SK-N-SH (cell line): Measurements from ENCODE around the gene FGD6. TPM values are rescaled to one million over a fixed set of nuclear protein-coding genes. Genes with fewer than 3 reads are reported as not detected.
A peak's percentile ranks its signal among the peaks of the same experiment; 100 is the strongest.

Source experiments
- CTCF ChIA-PET: fragments of 300-600, 350-600 bp; formaldehyde crosslinking; extraction: SDS; loops from one replicate; lab custom pipeline; 2021; lab: Yijun Ruan, JAX
- POLR2A ChIA-PET: fragments of 350-600 bp; sonication (Branson Sonifier 250); formaldehyde crosslinking; extraction: SDS; loops from one replicate; lab custom pipeline; 2020; ENCODE audit warnings: antibody characterized with exemption, inconsistent platforms; lab: Yijun Ruan, JAX
- DNase-seq: peaks from one replicate; pipeline ENCODE4 v3.0.0; 2012
- H2AFZ ChIP-seq: fragments of 200-600 bp; sonication (generic); 2 replicates; pipeline ENCODE4 v1.8.1; 2016; ENCODE audit warnings: antibody characterized with exemption, mild to moderate bottlenecking, low read depth
- H3F3A ChIP-seq: fragments of 200-600 bp; sonication (generic); replicated peaks from 2 replicates; pipeline ENCODE3; 2016; ENCODE audit warnings: antibody characterized with exemption, mild to moderate bottlenecking; ENCODE audit not compliant: insufficient read depth
- H3K27ac ChIP-seq, 2 experiments: fragments of 200-500 bp in 1 of 2; fragments of 200-600 bp in 1 of 2; sonication (Bioruptor generic) in 1 of 2; sonication (generic), shearing (Covaris generic) in 1 of 2; 2 replicates each; pipeline versions ENCODE4 v1.5.1 to v1.6.1; 2014 to 2016; ENCODE audit warnings: low read depth in 2 of 2, inconsistent platforms in 1 of 2, low read length in 1 of 2, mild to moderate bottlenecking in 1 of 2, mixed read lengths in 1 of 2
- H3K27me3 ChIP-seq: fragments of 200-600 bp; sonication (generic), shearing (Covaris generic); 2 replicates; pipeline ENCODE4 v1.6.1; 2016; ENCODE audit warnings: mixed run types; ENCODE audit not compliant: insufficient read depth
- H3K36me3 ChIP-seq, 2 experiments: fragments of 200-500 bp in 1 of 2; fragments of 200-600 bp in 1 of 2; sonication (Bioruptor generic) in 1 of 2; sonication (generic) in 1 of 2; replicated peaks in 1 of 2; 2 replicates each; pipeline versions ENCODE3 to v1.5.1; 2014 to 2016; ENCODE audit warnings: low read length in 1 of 2, mild to moderate bottlenecking in 1 of 2; ENCODE audit not compliant: insufficient read depth in 2 of 2, control insufficient read depth in 1 of 2
- H3K4me1 ChIP-seq, 2 experiments: fragments of 200-500 bp in 1 of 2; fragments of 200-600 bp in 1 of 2; sonication (Bioruptor generic) in 1 of 2; sonication (generic), shearing (Covaris generic) in 1 of 2; 2 replicates each; pipeline versions ENCODE4 v1.5.1 to v1.6.1; 2014 to 2016; ENCODE audit warnings: low read depth in 1 of 2, low read length in 1 of 2, mixed run types in 1 of 2; ENCODE audit not compliant: insufficient read depth in 2 of 2, control insufficient read depth in 1 of 2
- H3K4me2 ChIP-seq: fragments of 200-600 bp; sonication (generic), shearing (Covaris generic); 2 replicates; pipeline ENCODE4 v1.6.1; 2017; ENCODE audit warnings: mixed run types
- H3K4me3 ChIP-seq, 2 experiments: fragments of 200-500 bp in 1 of 2; fragments of 200-600 bp in 1 of 2; sonication (Bioruptor generic) in 1 of 2; sonication (generic), shearing (Covaris generic) in 1 of 2; 2 replicates each; pipeline versions ENCODE4 v1.5.1 to v1.8.1; 2014 to 2016; ENCODE audit warnings: low read depth in 2 of 2, inconsistent platforms in 1 of 2, low read length in 1 of 2, mild to moderate bottlenecking in 1 of 2, mixed read lengths in 1 of 2, moderate library complexity in 1 of 2
- H3K79me2 ChIP-seq: fragments of 200-600 bp; sonication (generic); 2 replicates; pipeline ENCODE4 v1.8.1; 2017; ENCODE audit warnings: mild to moderate bottlenecking; ENCODE audit not compliant: insufficient read depth
- H3K9ac ChIP-seq: fragments of 200-600 bp; sonication (generic); 2 replicates; pipeline ENCODE4 v1.6.1; 2017; ENCODE audit warnings: mixed run types
- H3K9me2 ChIP-seq: fragments of 200-600 bp; sonication (generic); 2 replicates; pipeline ENCODE4 v1.6.1; 2017; ENCODE audit warnings: mixed run types
- H3K9me3 ChIP-seq: fragments of 200-600 bp; sonication (generic); 2 replicates; pipeline ENCODE4 v1.6.1; 2017; ENCODE audit warnings: mixed run types, mild to moderate bottlenecking, moderate library complexity
- H4K20me1 ChIP-seq: fragments of 200-600 bp; sonication (generic); 2 replicates; pipeline ENCODE4 v1.6.1; 2017; ENCODE audit warnings: mild to moderate bottlenecking, mixed run types; ENCODE audit not compliant: insufficient read depth
- FOSL2 ChIP-seq: IDR thresholded peaks from 2 replicates; pipeline ENCODE4 v1.4.0; 2012; ENCODE audit warnings: low read depth, mild to moderate bottlenecking, moderate library complexity, borderline replicate concordance
- GABPA ChIP-seq: IDR thresholded peaks from 2 replicates; pipeline ENCODE4 v1.4.0; 2012; ENCODE audit warnings: low read depth, mild to moderate bottlenecking
- GATA2 ChIP-seq: sonication (generic); formaldehyde crosslinking; IDR thresholded peaks from 2 replicates; pipeline ENCODE4 v1.5.0; 2020; ENCODE audit warnings: mild to moderate bottlenecking, missing genetic modification reagents
- MXI1 ChIP-seq: IDR thresholded peaks from 2 replicates; pipeline ENCODE4 v1.6.1; 2012; ENCODE audit warnings: mild to moderate bottlenecking, low read depth, low read length, improper control_type of control experiment
- PBX3 ChIP-seq: IDR thresholded peaks from 2 replicates; pipeline ENCODE4; 2012
- TEAD4 ChIP-seq: IDR thresholded peaks from 2 replicates; pipeline ENCODE4 v1.4.0; 2012; ENCODE audit warnings: mild to moderate bottlenecking, borderline replicate concordance; ENCODE audit not compliant: insufficient read depth
- YY1 ChIP-seq: IDR thresholded peaks from 2 replicates; pipeline ENCODE4 v1.4.0; 2012; ENCODE audit warnings: low read depth, mild to moderate bottlenecking
- WGBS: methylation state at CpG from one replicate; pipeline ENCODE4 v1.1.6; 2017; ENCODE audit warnings: low lambda C conversion rate; 5-methylcytosine and 5-hydroxymethylcytosine counted together
- polyA plus RNA-seq, 3 experiments: library from polyadenylated mRNA; depleted of rRNA; stranded (reverse); fragments of >200 nt; gene quantifications; 2 replicates each; pipeline ENCODE4 v1.2.3, GENCODE V29; 2012
- TF ChIP-seq, protein P1 (sequence below): fragments of 200-600 bp; sonication (generic); IDR thresholded peaks from 2 replicates; pipeline ENCODE4 v1.6.1; 2017; ENCODE audit warnings: antibody characterized with exemption, mild to moderate bottlenecking, moderate library complexity

The FGD6 gene
- polyA plus RNA-seq, 1 of the 3 experiments (the other 2 are of a cell fraction) = 2.8 TPM

DNA sequence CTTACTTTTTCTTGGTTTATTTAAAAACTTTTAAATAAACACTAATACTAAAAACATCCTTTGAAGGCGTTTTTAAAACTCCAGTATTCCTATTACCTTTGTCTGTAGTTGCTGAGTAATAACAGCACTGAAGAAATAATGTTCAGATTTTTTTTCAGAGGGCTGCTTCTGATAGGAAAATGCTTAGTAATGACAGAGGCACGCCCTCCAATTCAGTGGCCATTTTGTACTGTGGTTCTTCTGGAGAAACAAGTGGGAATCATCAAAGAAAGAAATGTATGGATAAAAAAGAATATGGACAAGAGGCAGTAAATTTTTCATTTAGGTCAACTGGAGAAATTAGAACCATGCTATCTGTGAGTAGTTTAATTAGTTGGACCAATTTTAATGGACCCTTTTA lies 13.9 kb upstream of the FGD6 start:
- Histone ChIP-seq H3K9me3 (no peaks in the 10 kb centered on the region), H2AFZ (peak overlapping the region; percentile 17; the same call in 1 of the 2 replicates), H3K9ac (no peak overlapping the region), H3K27me3 (no peaks in the 10 kb centered on the region), H3K4me2 (no peak overlapping the region), H3K4me1 (peaks cover 0 to 9% of the 10 kb centered on the region in 2 experiments; a peak in 3 of 4 replicates), H3F3A (peaks cover 15% of the 10 kb centered on the region), H3K27ac (peak overlapping the region in 1 of 2 experiments; percentile 36; a peak in 2 of 4 replicates), H3K36me3 (peaks cover 0 to 12% of the 10 kb centered on the region in 2 experiments), H3K79me2 (peaks cover 85% of the 10 kb centered on the region), H3K4me3 (no peak overlapping the region), H4K20me1 (peaks cover 6% of the 10 kb centered on the region; the same call in 1 of the 2 replicates), H3K9me2 (no peaks in the 10 kb centered on the region)
- DNase-seq = peak; percentile 21
- ChIA-PET POLR2A (no interaction called here), CTCF (interaction anchor here (1.7 kb wide), 1 partner anchor 105 kb away, joined by 4 read pairs; no protein-coding TSS in a partner anchor)
- 34% methylated on average over 2 of the region's 2 CpGs for WGBS
- TF ChIP-seq YY1 (peak; percentile 76; the same call in 1 of the 2 replicates), GABPA (no peak)

DNA sequence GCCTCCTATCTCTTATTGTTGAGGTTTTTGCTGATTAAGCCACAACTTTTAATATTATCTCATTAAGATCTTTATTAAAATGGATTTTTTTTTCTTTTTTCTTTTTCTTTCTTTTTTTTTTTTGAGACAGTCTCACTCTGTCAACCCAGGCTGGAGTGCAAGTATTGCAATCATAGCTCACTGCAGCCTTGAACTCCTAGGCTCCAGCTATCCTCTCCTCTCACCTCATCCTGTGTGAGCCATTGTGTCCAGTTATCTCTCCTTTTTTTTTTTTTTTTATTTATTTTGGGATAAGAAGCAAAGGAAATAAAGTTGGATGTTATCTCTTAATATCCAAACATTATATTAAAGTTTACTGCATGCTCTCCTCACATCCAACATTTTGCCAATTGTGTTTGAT lies 13.0 kb upstream of the FGD6 start:
- Histone ChIP-seq H3K27me3 (no peaks in the 10 kb centered on the region), H3K9me2 (no peaks in the 10 kb centered on the region), H3K36me3 (peaks cover 0 to 17% of the 10 kb centered on the region in 2 experiments)
- CTCF ChIA-PET = interaction anchor here (1.3 to 1.7 kb wide), 3 partner anchors 15 to 106 kb away, joined by 4 read pairs; no protein-coding TSS in a partner anchor
- DNase-seq = no peak
- TF ChIP-seq GATA2 (CRISPR knock-in tag) (no peak), MXI1 (no peak), PBX3 (no peak), YY1 (no peak), TEAD4 (no peak), FOSL2 (no peak)
- TF ChIP-seq, protein P1, sequence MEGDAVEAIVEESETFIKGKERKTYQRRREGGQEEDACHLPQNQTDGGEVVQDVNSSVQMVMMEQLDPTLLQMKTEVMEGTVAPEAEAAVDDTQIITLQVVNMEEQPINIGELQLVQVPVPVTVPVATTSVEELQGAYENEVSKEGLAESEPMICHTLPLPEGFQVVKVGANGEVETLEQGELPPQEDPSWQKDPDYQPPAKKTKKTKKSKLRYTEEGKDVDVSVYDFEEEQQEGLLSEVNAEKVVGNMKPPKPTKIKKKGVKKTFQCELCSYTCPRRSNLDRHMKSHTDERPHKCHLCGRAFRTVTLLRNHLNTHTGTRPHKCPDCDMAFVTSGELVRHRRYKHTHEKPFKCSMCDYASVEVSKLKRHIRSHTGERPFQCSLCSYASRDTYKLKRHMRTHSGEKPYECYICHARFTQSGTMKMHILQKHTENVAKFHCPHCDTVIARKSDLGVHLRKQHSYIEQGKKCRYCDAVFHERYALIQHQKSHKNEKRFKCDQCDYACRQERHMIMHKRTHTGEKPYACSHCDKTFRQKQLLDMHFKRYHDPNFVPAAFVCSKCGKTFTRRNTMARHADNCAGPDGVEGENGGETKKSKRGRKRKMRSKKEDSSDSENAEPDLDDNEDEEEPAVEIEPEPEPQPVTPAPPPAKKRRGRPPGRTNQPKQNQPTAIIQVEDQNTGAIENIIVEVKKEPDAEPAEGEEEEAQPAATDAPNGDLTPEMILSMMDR = no peak
- TF ChIP-seq, all 33 proteins: peak for 0
- Histone ChIP-seq H3K4me1 (peaks cover 0 to 9% of the 10 kb centered on the region in 2 experiments; a peak in 3 of 4 replicates), H4K20me1 (peaks cover 6% of the 10 kb centered on the region; the same call in 1 of the 2 replicates), H3K9ac (no peak overlapping the region), H2AFZ (no peak overlapping the region), H3K4me3 (no peak overlapping the region), H3F3A (peaks cover 24% of the 10 kb centered on the region), H3K27ac (peak overlapping the region in 1 of 2 experiments; percentile 36; a peak in 2 of 4 replicates), H3K79me2 (peaks cover 93% of the 10 kb centered on the region), H3K9me3 (no peaks in the 10 kb centered on the region), H3K4me2 (no peak overlapping the region)
- POLR2A ChIA-PET = no interaction called here
